WTC11 (cell line): ENCODE data around the gene BMPR1B. TPM values are rescaled to one million over a fixed set of nuclear protein-coding genes. Genes with fewer than 3 reads are reported as not detected.
"Not testable (repeated sequence)": the region's sequence is repeated elsewhere in the genome, so short reads cannot be mapped to it uniquely, and the experiment has no call there.

ENCODE experiments used
- ATAC-seq: fragments of 200-7000 bp; cut with Tn5 transposase; 2 replicates; pipeline ENCODE4 v1.10.0; 2021; ENCODE audit warnings: mild to moderate bottlenecking, moderate library complexity
- CTCF ChIA-PET: fragments of 300-600 bp; sonication (Branson Sonifier 250); formaldehyde crosslinking; loops from one replicate; lab custom pipeline; 2021; ENCODE audit warnings: antibody characterized with exemption; lab: Charles Lee
- POLR2A ChIA-PET: fragments of 350-600 bp; sonication (Branson Sonifier 250); formaldehyde crosslinking; loops from one replicate; lab custom pipeline; 2021; ENCODE audit warnings: antibody characterized with exemption; lab: Charles Lee
- DNase-seq: peaks from one replicate; pipeline ENCODE4 v3.0.0; 2021; ENCODE audit warnings: low spot score
- H3K27ac Mint-ChIP-seq: 2 replicates; pipeline ENCODE4 v1.8.0; 2021; ENCODE audit warnings: mixed read lengths
- H3K27me3 Mint-ChIP-seq: 2 replicates; pipeline ENCODE4 v1.8.0; 2021; ENCODE audit warnings: low read depth, mild to moderate bottlenecking, moderate library complexity, mixed read lengths
- H3K36me3 Mint-ChIP-seq: 2 replicates; pipeline ENCODE4 v1.8.0; 2021; ENCODE audit warnings: mixed read lengths
- H3K4me1 Mint-ChIP-seq: 2 replicates; pipeline ENCODE4 v1.8.0; 2022; ENCODE audit warnings: mixed read lengths
- H3K4me3 Mint-ChIP-seq: 2 replicates; pipeline ENCODE4 v1.8.0; 2021; ENCODE audit warnings: mild to moderate bottlenecking, moderate library complexity, mixed read lengths
- H3K9me3 Mint-ChIP-seq: 2 replicates; pipeline ENCODE4 v1.8.0; 2021; ENCODE audit warnings: mixed read lengths
- AR ChIP-seq: fragments of 250-450 bp; sonication (Bioruptor Pico); IDR thresholded peaks from 2 replicates; pipeline ENCODE4 v1.9.0; 2021; ENCODE audit warnings: mild to moderate bottlenecking
- FOXK1 ChIP-seq: sonication (generic); formaldehyde crosslinking; IDR thresholded peaks from 2 replicates; pipeline ENCODE4 v1.8.0; 2022; ENCODE audit warnings: mild to moderate bottlenecking, moderate library complexity, missing genetic modification reagents
- FOXP1 ChIP-seq: sonication (generic); formaldehyde crosslinking; IDR thresholded peaks from 2 replicates; pipeline ENCODE4 v1.8.0; 2022; ENCODE audit warnings: missing genetic modification reagents, mild to moderate bottlenecking, moderate library complexity, borderline replicate concordance
- GABPB1 ChIP-seq: sonication (generic); formaldehyde crosslinking; IDR thresholded peaks from 2 replicates; pipeline ENCODE4 v1.8.1; 2023; ENCODE audit warnings: mild to moderate bottlenecking, missing genetic modification reagents
- GRHL2 ChIP-seq: fragments of 250-450 bp; sonication (Bioruptor Pico); IDR thresholded peaks from 2 replicates; pipeline ENCODE4 v1.8.0; 2022; ENCODE audit warnings: mild to moderate bottlenecking, moderate library complexity; ENCODE audit not compliant: insufficient replicate concordance, severe bottlenecking
- GTF2I ChIP-seq: fragments of 250-450 bp; sonication (Bioruptor Pico); conservative IDR thresholded peaks from 2 replicates; pipeline ENCODE4 v1.4.0; 2021; ENCODE audit warnings: mild to moderate bottlenecking
- IRF1 ChIP-seq: sonication (generic); formaldehyde crosslinking; IDR thresholded peaks from 2 replicates; pipeline ENCODE4 v1.8.0; 2023; ENCODE audit warnings: missing genetic modification reagents
- MLX ChIP-seq: sonication (generic); formaldehyde crosslinking; IDR thresholded peaks from 2 replicates; pipeline ENCODE4 v1.8.1; 2023; ENCODE audit warnings: mild to moderate bottlenecking, missing genetic modification reagents, moderate library complexity
- PRRX2 ChIP-seq: fragments of 250-450 bp; sonication (Bioruptor Pico); IDR thresholded peaks from 2 replicates; pipeline ENCODE4 v1.8.0; 2021; ENCODE audit warnings: mild to moderate bottlenecking
- STAT6 ChIP-seq: sonication (generic); formaldehyde crosslinking; conservative IDR thresholded peaks from 2 replicates; pipeline ENCODE4 v1.8.1; 2023; ENCODE audit warnings: mild to moderate bottlenecking, low read depth, missing genetic modification reagents, moderate library complexity
- ZNF121 ChIP-seq: sonication (generic); formaldehyde crosslinking; IDR thresholded peaks from 2 replicates; pipeline ENCODE4 v1.8.0; 2023; ENCODE audit warnings: missing genetic modification reagents
- ZNF317 ChIP-seq: sonication (generic); formaldehyde crosslinking; IDR thresholded peaks from 2 replicates; pipeline ENCODE4 v1.8.1; 2023; ENCODE audit warnings: low read depth, mild to moderate bottlenecking, moderate library complexity, missing genetic modification reagents, borderline replicate concordance
- ZNF425 ChIP-seq: fragments of 250-450 bp; sonication (Bioruptor Pico); conservative IDR thresholded peaks from 2 replicates; pipeline ENCODE4 v1.9.0; 2021; ENCODE audit warnings: mild to moderate bottlenecking
- ZNF532 ChIP-seq: fragments of 250-450 bp; sonication (Bioruptor Pico); IDR thresholded peaks from 2 replicates; pipeline ENCODE4 v1.9.0; 2021; ENCODE audit warnings: mild to moderate bottlenecking, borderline replicate concordance
- ZSCAN18 ChIP-seq: fragments of 250-450 bp; sonication (Bioruptor Pico); IDR thresholded peaks from 2 replicates; pipeline ENCODE4 v2.1.2; 2022; ENCODE audit warnings: mild to moderate bottlenecking, moderate library complexity
- total RNA-seq: library from RNA; stranded (reverse); gene quantifications from 3 replicates; pipeline ENCODE4 v1.2.3, GENCODE V29; 2021

BMPR1B gene
- total RNA-seq, 1 experiment from 2014 or later = 0.77 TPM

DNA sequence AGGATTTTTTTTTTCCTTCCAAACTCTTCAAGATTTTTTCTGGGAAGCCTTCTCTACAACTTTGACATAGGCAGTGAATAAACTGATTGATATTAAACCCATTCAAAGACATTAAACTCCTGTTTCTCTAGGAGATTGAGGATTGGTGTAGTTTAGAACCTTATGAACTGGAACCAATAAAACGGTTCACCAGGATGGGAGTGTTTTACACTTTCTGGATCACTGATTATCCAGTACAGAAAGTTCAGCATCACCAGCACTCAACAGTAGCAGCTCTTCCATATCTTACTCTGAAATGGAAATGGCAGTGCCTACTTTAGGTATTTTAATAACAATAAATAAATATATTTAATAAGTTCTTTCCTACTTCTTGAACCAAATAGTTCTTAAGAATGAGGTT, 76.7 kb downstream of the BMPR1B start (continued):
- TF ChIP-seq ZNF532 (CRISPR knock-in tag) (no peak), STAT6 (CRISPR knock-in tag) (no peak), FOXP1 (no peak), IRF1 (no peak), GABPB1 (no peak), ZNF121 (CRISPR knock-in tag) (no peak)
- TF ChIP-seq, all 79 proteins: peak for 0

DNA sequence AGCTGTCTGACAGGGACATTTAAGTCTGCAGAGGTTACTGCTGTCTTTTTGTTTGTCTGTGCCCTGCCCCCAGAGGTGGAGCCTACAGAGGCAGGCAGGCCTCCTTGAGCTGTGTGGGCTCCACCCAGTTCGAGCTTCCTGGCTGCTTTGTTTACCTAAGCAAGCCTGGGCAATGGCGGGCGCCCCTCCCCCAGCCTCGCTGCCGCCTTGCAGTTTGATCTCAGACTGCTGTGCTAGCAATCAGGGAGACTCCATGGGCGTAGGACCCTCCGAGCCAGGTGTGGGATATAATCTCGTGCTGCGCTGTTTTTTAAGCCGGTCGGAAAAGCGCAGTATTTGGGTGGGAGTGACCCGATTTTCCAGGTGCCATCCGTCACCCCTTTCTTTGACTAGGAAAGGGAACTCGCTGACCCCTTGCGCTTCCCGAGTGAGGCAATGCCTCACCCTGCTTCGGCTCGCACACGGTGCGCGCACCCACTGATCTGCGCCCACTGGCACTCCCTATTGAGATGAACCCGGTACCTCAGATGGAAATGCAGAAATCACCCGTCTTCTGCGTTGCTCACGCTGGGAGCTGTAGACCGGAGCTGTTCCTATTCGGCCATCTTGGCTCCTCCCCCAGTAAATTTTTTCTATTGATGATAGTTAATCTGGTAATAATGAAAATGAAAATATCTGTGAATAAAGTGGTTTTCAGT, 83.6 kb downstream of the BMPR1B start:
- H3K27me3 Mint-ChIP-seq, POLR2A ChIA-PET, H3K4me1 Mint-ChIP-seq, CTCF ChIA-PET, ATAC-seq: not testable (repeated sequence)
- TF ChIP-seq FOXK1 (CRISPR knock-in tag) (0 out of 2 replicates have a peak, but pooled peaks have one; percentile 26), FOXP1 (peak; percentile 32; the same call in 1 of the 2 replicates)
- Mint-ChIP-seq H3K4me3 (peak overlapping the region; percentile 57), H3K27ac (peak overlapping the region; percentile 87), H3K9me3 (peaks cover 14% of the 10 kb centered on the region), H3K36me3 (peaks cover 15% of the 10 kb centered on the region)
- peak; percentile 54 for DNase-seq

DNA sequence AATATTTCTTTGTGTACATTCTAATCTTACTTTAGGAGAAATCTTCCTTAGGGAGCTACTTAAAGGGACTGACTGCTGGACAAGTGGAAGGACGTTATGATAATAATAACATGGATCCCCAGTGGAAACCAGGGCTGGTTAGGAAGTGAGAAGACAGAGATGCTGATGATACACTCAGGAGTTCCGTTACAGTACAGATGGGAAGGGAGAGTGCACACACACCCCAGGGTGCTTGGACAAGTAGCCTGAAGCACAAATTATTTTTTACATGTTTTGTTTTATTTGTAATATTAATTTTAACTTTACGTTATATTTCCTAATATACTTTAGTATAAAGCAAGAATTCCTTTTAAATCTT, 84.1 kb downstream of the BMPR1B start:
- no peaks in the 10 kb centered on the region for H3K27me3 Mint-ChIP-seq
- peaks cover 16% of the 10 kb centered on the region for H3K36me3 Mint-ChIP-seq
- ATAC-seq (no peak), DNase-seq (no peak)
- H3K4me1 Mint-ChIP-seq = peaks cover 6% of the 10 kb centered on the region
- H3K27ac Mint-ChIP-seq = no peak overlapping the region
- H3K4me3 Mint-ChIP-seq = peak overlapping the region; percentile 57
- ChIA-PET POLR2A (no interaction called here), CTCF (no interaction called here)
- peaks cover 15% of the 10 kb centered on the region for H3K9me3 Mint-ChIP-seq
- TF ChIP-seq ZSCAN18 = no peak
- no peak for TF ChIP-seq ZNF425 (CRISPR knock-in tag)
- TF ChIP-seq PRRX2 (CRISPR knock-in tag) = no peak
- TF ChIP-seq ZNF317 (CRISPR knock-in tag) = no peak
- no peak for TF ChIP-seq AR (CRISPR knock-in tag)
- no peak for TF ChIP-seq FOXK1 (CRISPR knock-in tag)
- TF ChIP-seq GRHL2 (CRISPR knock-in tag) = no peak
- TF ChIP-seq MLX (CRISPR knock-in tag) = no peak
- no peak for TF ChIP-seq GTF2I
